HepG2 (cell line): ENCODE data around the gene NINJ2. TPM values are rescaled to one million over a fixed set of nuclear protein-coding genes. Genes with fewer than 3 reads are reported as not detected.

Experiments
- ATAC-seq: fragments of 200-7000 bp; cut with Tn5 transposase; 3 replicates; pipeline ENCODE4 v1.9.1; 2020; ENCODE audit warnings: mild to moderate bottlenecking, moderate library complexity
- BruUV-seq: library from RNA; stranded (reverse); fragments of 400-500 nt; replicated peaks from 2 replicates; lab custom pipeline; 2021; lab: Mats Ljungman, UMichigan
- CTCF ChIA-PET: fragments of 300-600 bp; formaldehyde crosslinking; extraction: SDS; loops from one replicate; lab custom pipeline; 2021; ENCODE audit warnings: low total read pairs, inconsistent platforms, low intra/inter-chr PET ratio; lab: Yijun Ruan, JAX
- POLR2A ChIA-PET: fragments of 350-600 bp; sonication (Branson Sonifier 250); formaldehyde crosslinking; loops from one replicate; lab custom pipeline; 2020; ENCODE audit warnings: antibody characterized with exemption, inconsistent platforms; lab: Yijun Ruan, JAX
- DNase-seq: peaks from one replicate; pipeline ENCODE4 v3.0.0-alpha.2; 2015; ENCODE audit warnings: low spot score
- FAIRE-seq: peaks from 3 replicates; lab custom pipeline; 2011; peaks lifted over from hg19 to GRCh38; lab: Jason Lieb, UNC
- H2AFZ ChIP-seq: one replicate; pipeline ENCODE4 v1.6.1; 2011; ENCODE audit warnings: low read length, inconsistent platforms
- H3K27ac ChIP-seq: fragments of 300-600 bp; 3 replicates; pipeline ENCODE4 v1.8.0; 2011; ENCODE audit warnings: mixed run types, mild to moderate bottlenecking, mixed read lengths, low read length, inconsistent platforms; ENCODE audit not compliant: insufficient read depth; ENCODE audit errors: extremely low read length
- H3K27me3 ChIP-seq, 2 experiments: fragments of 200-600 bp in 1 of 2; 2 replicates in 1 of 2; 3 replicates in 1 of 2; pipeline versions ENCODE4 v1.6.0 to v1.8.0; 2011; ENCODE audit warnings: low read length in 2 of 2, mild to moderate bottlenecking in 2 of 2, moderate library complexity in 2 of 2, inconsistent platforms in 1 of 2; ENCODE audit not compliant: insufficient read depth in 2 of 2, control insufficient read depth in 1 of 2
- H3K36me3 ChIP-seq, 2 experiments: fragments of 200-600 bp in 1 of 2; replicated peaks in 1 of 2; 2 replicates in 1 of 2; 3 replicates in 1 of 2; pipeline versions ENCODE4 v1.5.1 to v1.8.0; 2011; ENCODE audit warnings: low read length in 2 of 2, inconsistent platforms in 1 of 2; ENCODE audit not compliant: insufficient read depth in 2 of 2, control insufficient read depth in 1 of 2
- H3K4me1 ChIP-seq: 2 replicates; pipeline ENCODE4 v1.5.1; 2012; ENCODE audit warnings: low read length, inconsistent platforms; ENCODE audit not compliant: insufficient read depth
- H3K4me2 ChIP-seq: 2 replicates; pipeline ENCODE4 v1.6.0; 2011; ENCODE audit warnings: low read depth, low read length, inconsistent platforms
- H3K4me3 ChIP-seq, 3 experiments: fragments of 200-600 bp in 1 of 3; sonication (generic), shearing (Covaris generic) in 1 of 3; replicated peaks in 1 of 3; 2 replicates each; pipeline ENCODE4 v1.5.1; 2011 to 2016; ENCODE audit warnings: low read length in 3 of 3, inconsistent platforms in 2 of 3, low read depth in 2 of 3, mild to moderate bottlenecking in 2 of 3, control low read depth in 1 of 3, mixed read lengths in 1 of 3; ENCODE audit not compliant: insufficient read depth in 1 of 3
- H3K79me2 ChIP-seq: one replicate; pipeline ENCODE4 v1.6.1; 2011; ENCODE audit warnings: low read length, inconsistent platforms; ENCODE audit not compliant: insufficient read depth
- H3K9ac ChIP-seq: 2 replicates; pipeline ENCODE4 v1.6.0; 2011; ENCODE audit warnings: mild to moderate bottlenecking, low read depth, low read length, inconsistent platforms; ENCODE audit not compliant: insufficient read depth
- H3K9me3 ChIP-seq: 2 replicates; pipeline ENCODE4 v1.5.1; 2012; ENCODE audit warnings: mild to moderate bottlenecking, low read length
- H4K20me1 ChIP-seq: 2 replicates; pipeline ENCODE4 v1.6.0; 2011; ENCODE audit warnings: inconsistent platforms, mild to moderate bottlenecking, low read length, moderate library complexity; ENCODE audit not compliant: insufficient read depth
- HOXA3 ChIP-seq: sonication (generic); formaldehyde crosslinking; IDR thresholded peaks from 2 replicates; pipeline ENCODE4 v1.5.0; 2020; ENCODE audit warnings: missing genetic modification reagents
- KDM5B ChIP-seq: sonication (generic); formaldehyde crosslinking; IDR thresholded peaks from 2 replicates; pipeline ENCODE4 v1.4.0; 2020; ENCODE audit warnings: missing genetic modification reagents, mild to moderate bottlenecking, borderline replicate concordance
- PITX1 ChIP-seq: sonication (generic); formaldehyde crosslinking; IDR thresholded peaks from 2 replicates; pipeline ENCODE4 v1.5.1; 2020; ENCODE audit warnings: mild to moderate bottlenecking, missing genetic modification reagents
- POGZ ChIP-seq: sonication (generic); formaldehyde crosslinking; IDR thresholded peaks from 2 replicates; pipeline ENCODE4 v1.4.0; 2020; ENCODE audit warnings: mild to moderate bottlenecking, missing genetic modification reagents
- RXRB ChIP-seq: IDR thresholded peaks from 2 replicates; pipeline ENCODE4 v1.6.1; 2016; ENCODE audit warnings: borderline replicate concordance, missing genetic modification reagents, missing compliant biosample characterization
- SP2 ChIP-seq: sonication (generic); formaldehyde crosslinking; IDR thresholded peaks from 2 replicates; pipeline ENCODE4 v1.5.1; 2020; ENCODE audit warnings: mild to moderate bottlenecking, missing genetic modification reagents
- TCF12 ChIP-seq, 2 experiments: fragments of 450-650 bp in 1 of 2; sonication (generic) in 1 of 2; formaldehyde crosslinking in 1 of 2; IDR thresholded peaks; 2 replicates each; pipeline versions ENCODE4 v1.6.1 to v1.8.0; 2017 to 2022; ENCODE audit warnings: antibody characterized with exemption in 1 of 2, mild to moderate bottlenecking in 1 of 2, missing genetic modification reagents in 1 of 2, moderate library complexity in 1 of 2
- ZBTB38 ChIP-seq: sonication (generic); formaldehyde crosslinking; IDR thresholded peaks from 2 replicates; pipeline ENCODE4 v1.5.1; 2020; ENCODE audit warnings: mild to moderate bottlenecking, missing genetic modification reagents
- ZFY ChIP-seq: sonication (generic); formaldehyde crosslinking; IDR thresholded peaks from 2 replicates; pipeline ENCODE4 v1.4.0; 2020; ENCODE audit warnings: missing genetic modification reagents
- ZNF333 ChIP-seq: sonication (generic); formaldehyde crosslinking; IDR thresholded peaks from 2 replicates; pipeline ENCODE4 v1.4.0; 2020; ENCODE audit warnings: mild to moderate bottlenecking, missing genetic modification reagents, borderline replicate concordance
- ZNF510 ChIP-seq: sonication (generic); formaldehyde crosslinking; IDR thresholded peaks from 2 replicates; pipeline ENCODE4 v1.4.0; 2020; ENCODE audit warnings: low read depth, mild to moderate bottlenecking, missing genetic modification reagents
- ZNF570 ChIP-seq: sonication (generic); formaldehyde crosslinking; IDR thresholded peaks from 2 replicates; pipeline ENCODE4 v1.4.0; 2020; ENCODE audit warnings: mild to moderate bottlenecking, missing genetic modification reagents, borderline replicate concordance
- WGBS: methylation state at CpG from one replicate; pipeline ENCODE4 v1.1.6; 2017; ENCODE audit warnings: low lambda C conversion rate; 5-methylcytosine and 5-hydroxymethylcytosine counted together
- in situ Hi-C: cut with HindIII; loops from 2 replicates; pipeline ENCODE4 v1.10.0; 2017; ENCODE audit warnings: low pct_unique_long_range_greater_than_20kb; ENCODE audit not compliant: extremely low pct_ligation_motif_present
- intact Hi-C: fragments of 100-400 bp; cut with micrococcal nuclease; formaldehyde crosslinking; loops from one replicate; pipeline ENCODE4 v1.10.0; 2022; ENCODE audit not compliant: unreplicated experiment
- polyA plus RNA-seq, 8 experiments: library from polyadenylated mRNA; depleted of rRNA in 3 of 8; stranded (reverse) in 7 of 8; unstranded in 1 of 8; fragments of >200 nt; fragmentation: Illumina TruSeq in 4 of 8; extraction: Trizol in 4 of 8; gene quantifications; 2 replicates each; pipeline versions ENCODE4 v1.2.1 to v1.2.3, GENCODE V29; 2011 to 2016; ENCODE audit warnings: low read depth in 4 of 8, missing spikeins in 1 of 8, mixed read lengths in 1 of 8; ENCODE audit not compliant: insufficient read depth in 1 of 8
- total RNA-seq, 5 experiments: library from RNA; depleted of rRNA; stranded (reverse); fragments of >200 nt; fragmentation: Illumina TruSeq; extraction: Trizol; gene quantifications; 2 replicates each; pipeline ENCODE4 v1.2.3, GENCODE V29; 2016; ENCODE audit warnings: low read depth in 1 of 5
- TF ChIP-seq, protein P1 (sequence below): sonication (generic); formaldehyde crosslinking; IDR thresholded peaks from 2 replicates; pipeline ENCODE4 v1.5.1; 2020; ENCODE audit warnings: mild to moderate bottlenecking, moderate library complexity, missing genetic modification reagents
- TF ChIP-seq, protein P2 (sequence below): sonication (generic); formaldehyde crosslinking; IDR thresholded peaks from 2 replicates; pipeline ENCODE4 v1.5.0; 2020; ENCODE audit warnings: mild to moderate bottlenecking, missing genetic modification reagents, borderline replicate concordance

The NINJ2 gene
- total and polyA plus RNA-seq, 2 of the 13 experiments (the other 11 are each of a cell fraction or from before 2014, with no cell fraction given): 0.62 to 3.8 TPM

DNA sequence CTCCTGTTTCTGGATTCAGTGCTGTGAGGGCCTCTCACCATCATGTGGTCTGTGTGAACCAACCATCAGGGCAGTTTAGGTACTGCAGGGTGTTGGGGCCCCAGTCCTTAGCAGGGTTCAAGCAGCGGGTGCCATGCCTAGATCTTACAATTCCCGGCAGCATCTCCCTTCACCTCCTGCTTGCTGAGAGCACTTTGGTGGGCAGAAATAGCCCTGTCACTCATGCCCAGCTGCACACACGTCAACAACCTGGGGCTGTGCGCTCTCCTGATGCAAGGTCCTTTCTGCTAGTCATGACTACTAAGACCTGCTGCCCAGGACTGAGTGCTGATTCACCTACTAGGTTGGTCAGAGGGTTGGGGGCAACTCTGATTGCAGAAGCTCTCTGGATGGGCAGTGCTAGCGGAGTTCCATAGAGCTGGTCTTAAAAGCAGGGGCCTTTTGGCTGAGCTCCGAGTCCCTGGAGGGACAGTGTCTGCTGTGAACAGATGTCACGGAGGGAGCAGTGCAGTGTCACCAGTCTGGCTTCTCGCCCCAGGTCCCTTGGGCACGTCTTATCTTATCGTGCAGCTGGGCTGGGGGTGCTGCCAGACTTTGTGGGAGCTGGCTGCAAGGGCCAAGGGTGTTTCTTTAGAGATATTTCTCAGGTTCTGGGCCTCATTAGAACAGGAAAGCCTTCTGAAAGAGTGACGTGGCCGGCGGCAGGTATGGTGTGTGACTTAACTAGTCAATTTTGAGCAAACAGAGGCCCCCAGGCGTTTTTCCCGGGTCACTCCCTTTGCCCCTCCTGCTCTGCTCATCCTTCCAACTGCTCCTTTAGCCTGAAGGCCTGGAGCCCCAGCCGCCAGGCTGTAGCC, 71.8 kb downstream of the NINJ2 start:
- peak overlapping the region; percentile 50 for H3K9ac ChIP-seq
- no peaks in the 10 kb centered on the region for H3K36me3 ChIP-seq
- POLR2A ChIA-PET: interaction anchor here (0.8 to 1.4 kb wide), 3 partner anchors 15 to 159 kb away, joined by 3 read pairs; no protein-coding TSS in a partner anchor
- in situ Hi-C loops: no loop called here
- ATAC-seq (peak; percentile 92), FAIRE-seq (peak; percentile 15), DNase-seq (no peak)
- peak overlapping the region; percentile 46 for H2AFZ ChIP-seq
- peaks cover 56% of the 10 kb centered on the region for H3K4me1 ChIP-seq
- H3K4me2 ChIP-seq: peak overlapping the region; percentile 82
- 12% methylated on average over 12 of the region's 16 CpGs for WGBS
- no peaks in the 10 kb centered on the region for H3K27me3 ChIP-seq
- peak overlapping the region; percentile 50 for H3K27ac ChIP-seq
- intact Hi-C loops: no loop called here
- CTCF ChIA-PET: no interaction called here
- H3K4me3 ChIP-seq: peak overlapping the region; percentile 3 to 67 (median 38)
- no peaks in the 10 kb centered on the region for H3K79me2 ChIP-seq
- H3K9me3 ChIP-seq: no peaks in the 10 kb centered on the region
- no TSS peak for BruUV-seq
- no peaks in the 10 kb centered on the region for H4K20me1 ChIP-seq
- TF ChIP-seq, protein P1, sequence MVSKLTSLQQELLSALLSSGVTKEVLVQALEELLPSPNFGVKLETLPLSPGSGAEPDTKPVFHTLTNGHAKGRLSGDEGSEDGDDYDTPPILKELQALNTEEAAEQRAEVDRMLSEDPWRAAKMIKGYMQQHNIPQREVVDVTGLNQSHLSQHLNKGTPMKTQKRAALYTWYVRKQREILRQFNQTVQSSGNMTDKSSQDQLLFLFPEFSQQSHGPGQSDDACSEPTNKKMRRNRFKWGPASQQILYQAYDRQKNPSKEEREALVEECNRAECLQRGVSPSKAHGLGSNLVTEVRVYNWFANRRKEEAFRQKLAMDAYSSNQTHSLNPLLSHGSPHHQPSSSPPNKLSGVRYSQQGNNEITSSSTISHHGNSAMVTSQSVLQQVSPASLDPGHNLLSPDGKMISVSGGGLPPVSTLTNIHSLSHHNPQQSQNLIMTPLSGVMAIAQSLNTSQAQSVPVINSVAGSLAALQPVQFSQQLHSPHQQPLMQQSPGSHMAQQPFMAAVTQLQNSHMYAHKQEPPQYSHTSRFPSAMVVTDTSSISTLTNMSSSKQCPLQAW (CRISPR knock-in tag): peak; percentile 42; the same call in 1 of the 2 replicates
- TF ChIP-seq RXRB (0 out of 2 replicates have a peak, but pooled peaks have one; percentile 7), TCF12 (IDR thresholded peaks at IDR 0.05) (no peak), TCF12 (CRISPR knock-in tag; IDR thresholded peaks at IDR 0.05) (0 out of 2 replicates have a peak, but pooled peaks have one; percentile 31), ZNF570 (CRISPR knock-in tag) (no peak), ZFY (peak; percentile 42; the same call in 1 of the 2 replicates), KDM5B (peak; percentile 25; the same call in 1 of the 2 replicates), ZNF510 (CRISPR knock-in tag) (0 out of 2 replicates have a peak, but pooled peaks have one; percentile 35), POGZ (CRISPR knock-in tag) (peak; percentile 36; the same call in 1 of the 2 replicates), HOXA3 (CRISPR knock-in tag) (0 out of 2 replicates have a peak, but pooled peaks have one; percentile 20), ZNF333 (CRISPR knock-in tag) (0 out of 2 replicates have a peak, but pooled peaks have one; percentile 32), SP2 (CRISPR knock-in tag) (no peak), PITX1 (CRISPR knock-in tag) (0 out of 2 replicates have a peak, but pooled peaks have one; percentile 9), ZBTB38 (peak; percentile 19; the same call in 1 of the 2 replicates)
- TF ChIP-seq, protein P2, sequence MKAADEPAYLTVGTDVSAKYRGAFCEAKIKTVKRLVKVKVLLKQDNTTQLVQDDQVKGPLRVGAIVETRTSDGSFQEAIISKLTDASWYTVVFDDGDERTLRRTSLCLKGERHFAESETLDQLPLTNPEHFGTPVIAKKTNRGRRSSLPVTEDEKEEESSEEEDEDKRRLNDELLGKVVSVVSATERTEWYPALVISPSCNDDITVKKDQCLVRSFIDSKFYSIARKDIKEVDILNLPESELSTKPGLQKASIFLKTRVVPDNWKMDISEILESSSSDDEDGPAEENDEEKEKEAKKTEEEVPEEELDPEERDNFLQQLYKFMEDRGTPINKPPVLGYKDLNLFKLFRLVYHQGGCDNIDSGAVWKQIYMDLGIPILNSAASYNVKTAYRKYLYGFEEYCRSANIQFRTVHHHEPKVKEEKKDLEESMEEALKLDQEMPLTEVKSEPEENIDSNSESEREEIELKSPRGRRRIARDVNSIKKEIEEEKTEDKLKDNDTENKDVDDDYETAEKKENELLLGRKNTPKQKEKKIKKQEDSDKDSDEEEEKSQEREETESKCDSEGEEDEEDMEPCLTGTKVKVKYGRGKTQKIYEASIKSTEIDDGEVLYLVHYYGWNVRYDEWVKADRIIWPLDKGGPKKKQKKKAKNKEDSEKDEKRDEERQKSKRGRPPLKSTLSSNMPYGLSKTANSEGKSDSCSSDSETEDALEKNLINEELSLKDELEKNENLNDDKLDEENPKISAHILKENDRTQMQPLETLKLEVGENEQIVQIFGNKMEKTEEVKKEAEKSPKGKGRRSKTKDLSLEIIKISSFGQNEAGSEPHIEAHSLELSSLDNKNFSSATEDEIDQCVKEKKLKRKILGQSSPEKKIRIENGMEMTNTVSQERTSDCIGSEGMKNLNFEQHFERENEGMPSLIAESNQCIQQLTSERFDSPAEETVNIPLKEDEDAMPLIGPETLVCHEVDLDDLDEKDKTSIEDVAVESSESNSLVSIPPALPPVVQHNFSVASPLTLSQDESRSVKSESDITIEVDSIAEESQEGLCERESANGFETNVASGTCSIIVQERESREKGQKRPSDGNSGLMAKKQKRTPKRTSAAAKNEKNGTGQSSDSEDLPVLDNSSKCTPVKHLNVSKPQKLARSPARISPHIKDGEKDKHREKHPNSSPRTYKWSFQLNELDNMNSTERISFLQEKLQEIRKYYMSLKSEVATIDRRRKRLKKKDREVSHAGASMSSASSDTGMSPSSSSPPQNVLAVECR (CRISPR knock-in tag): peak; percentile 25; the same call in 1 of the 2 replicates
